ENCODE results near the gene RBM47.
"Not testable (repeated sequence)": the region's sequence is repeated elsewhere in the genome, so short reads cannot be mapped to it uniquely, and the experiment has no call there.

The RBM47 gene

DNA sequence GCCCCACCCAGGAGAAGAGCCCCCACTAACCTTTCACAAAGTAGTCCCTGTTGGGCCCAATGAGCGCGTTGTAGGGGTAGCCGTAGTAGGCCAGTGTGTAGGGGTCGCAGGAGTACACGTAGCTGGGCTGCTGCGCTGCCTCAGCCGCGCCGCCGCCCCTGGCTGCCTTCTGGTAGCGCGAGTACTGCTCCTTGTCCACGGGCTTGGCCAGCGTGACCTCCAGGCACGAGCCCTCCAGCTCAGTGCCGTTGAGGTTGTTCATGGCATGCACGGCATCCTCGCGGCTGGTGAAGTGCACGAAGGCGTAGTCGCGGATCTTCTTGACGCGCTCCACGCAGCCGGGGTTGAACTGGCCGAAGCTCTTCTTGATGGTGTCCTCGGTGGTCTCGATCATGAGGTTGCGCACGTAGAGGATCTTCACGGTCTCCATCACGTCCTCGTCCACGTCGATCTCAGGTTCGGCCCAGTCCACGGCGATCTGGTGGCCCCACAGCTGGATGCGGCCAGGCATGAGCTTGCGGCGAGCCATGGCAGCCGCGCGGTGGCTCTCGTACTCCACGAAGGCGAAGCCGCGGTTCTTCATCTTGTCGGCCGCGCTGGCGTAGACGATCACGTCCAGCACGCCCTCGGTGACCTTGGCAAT, 191.8 kb downstream of the RBM47 start:
- no peak for DNase-seq
- in situ Hi-C loops (cut with MboI; ENCODE audit: low pct_unique_long_range_greater_than_20kb, low sequenced_read_pairs) = no loop called here

DNA sequence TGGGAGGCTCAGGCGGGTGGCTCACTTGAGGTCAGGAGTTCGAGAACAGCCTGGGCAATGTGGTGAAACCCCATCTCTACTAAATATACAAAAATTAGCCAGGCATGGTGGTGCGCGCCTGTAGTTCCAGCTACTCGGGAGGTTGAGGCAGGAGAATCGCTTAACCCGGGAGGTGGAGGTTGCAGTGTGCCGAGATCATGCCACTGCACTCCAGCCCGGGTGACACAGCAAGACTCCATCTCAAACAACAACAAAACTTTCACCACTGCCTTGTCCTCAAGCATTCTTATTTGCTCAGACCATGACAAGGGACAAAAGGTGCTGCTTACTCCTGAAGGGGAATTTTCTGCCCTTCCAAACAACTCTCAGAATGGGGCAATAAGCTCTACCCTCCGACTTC, 194.4 kb downstream of the RBM47 start:
- in situ Hi-C loops (cut with MboI; ENCODE audit: low pct_unique_long_range_greater_than_20kb, low sequenced_read_pairs); DNase-seq: not testable (repeated sequence)

DNA sequence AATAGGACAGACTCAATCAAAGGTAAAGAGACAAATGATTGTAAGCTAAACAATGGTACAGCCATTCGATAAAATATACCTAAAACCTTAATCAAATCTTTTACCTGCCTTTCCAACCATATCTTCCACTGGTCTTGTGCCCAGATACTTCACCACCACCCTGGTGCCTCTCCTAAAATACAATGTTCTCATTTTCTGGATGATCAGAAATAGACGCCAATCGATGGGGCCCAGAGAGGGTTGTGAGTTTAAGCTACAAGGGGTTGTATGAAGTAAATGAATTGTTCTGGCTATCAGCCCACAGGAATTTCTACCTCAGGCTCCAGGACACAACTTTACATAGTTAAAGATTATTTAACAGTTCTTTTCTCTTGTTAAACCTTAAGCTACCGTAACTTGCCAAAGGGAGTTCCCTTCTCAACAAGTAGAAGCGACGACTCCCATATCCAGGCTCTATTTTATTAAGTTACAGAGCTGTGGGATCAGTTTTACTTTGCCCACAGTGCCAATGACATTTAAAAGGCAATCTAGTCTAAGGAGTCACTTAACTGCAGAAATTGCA, 195.5 kb downstream of the RBM47 start:
- in situ Hi-C loops (cut with MboI; ENCODE audit: low pct_unique_long_range_greater_than_20kb, low sequenced_read_pairs) = no loop called here
- no peak for DNase-seq

DNA sequence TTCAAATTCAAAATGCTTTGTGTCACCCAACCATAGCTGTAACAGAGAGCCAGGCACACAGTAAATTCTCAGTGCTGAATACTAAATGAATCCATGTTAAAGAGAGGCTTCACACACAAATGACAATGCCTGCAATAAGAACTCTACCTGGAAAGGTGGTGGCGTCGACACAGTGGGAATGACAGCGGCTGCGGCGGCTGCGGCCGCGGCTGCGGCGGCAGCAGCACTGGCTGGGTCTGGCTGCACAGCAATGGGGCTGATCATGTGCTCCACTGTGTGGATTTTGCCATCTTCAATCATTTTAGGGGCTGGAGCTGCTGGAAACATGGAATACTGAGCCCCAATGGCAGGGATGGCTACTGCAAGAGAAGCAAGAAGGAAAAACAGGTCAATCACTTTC, 197.2 kb downstream of the RBM47 start:
- no peak for DNase-seq
- in situ Hi-C loops (cut with MboI; ENCODE audit: low pct_unique_long_range_greater_than_20kb, low sequenced_read_pairs) = no loop called here

DNA sequence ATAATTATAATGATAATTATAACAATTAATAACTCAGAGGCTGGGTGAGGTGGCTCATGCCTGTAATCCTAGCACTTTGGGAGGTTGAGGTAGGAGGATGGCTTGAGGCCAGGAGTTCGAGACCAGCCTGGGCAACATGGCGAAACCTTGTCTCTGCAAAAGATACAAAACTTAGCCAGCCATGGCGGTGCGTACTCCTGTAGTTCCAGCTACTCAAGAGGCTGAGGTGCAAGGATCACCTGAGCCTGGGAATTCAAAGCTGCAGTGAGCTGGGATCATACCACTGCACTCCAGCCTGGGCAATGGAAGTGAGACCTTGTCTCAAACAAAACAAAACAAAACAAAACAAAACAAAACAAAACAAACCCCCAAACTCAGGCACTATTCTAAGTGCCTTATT, 201.8 kb downstream of the RBM47 start:
- in situ Hi-C loops (cut with MboI; ENCODE audit: low pct_unique_long_range_greater_than_20kb, low sequenced_read_pairs); DNase-seq: not testable (repeated sequence)

DNA sequence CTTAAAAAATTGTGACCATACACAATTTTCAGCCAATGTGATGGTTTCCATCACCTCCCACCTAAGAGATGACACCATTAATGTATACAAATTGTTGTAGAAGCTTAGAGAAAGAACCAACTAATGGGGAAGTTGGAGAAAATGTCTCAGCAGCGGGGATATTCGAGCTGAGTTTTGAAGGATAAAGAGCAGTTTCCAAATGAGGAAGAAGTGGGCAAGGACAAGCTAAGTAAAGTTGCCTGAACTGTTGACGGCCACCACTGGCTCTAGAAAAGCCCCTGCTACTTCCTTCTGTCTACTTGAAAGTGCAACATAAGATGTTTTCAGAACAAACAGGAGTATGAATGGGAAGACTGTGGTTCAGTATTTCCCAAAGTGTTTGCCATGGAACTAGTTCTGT, 202.5 kb downstream of the RBM47 start:
- peak; percentile 73 for DNase-seq
- in situ Hi-C loops (cut with MboI; ENCODE audit: low pct_unique_long_range_greater_than_20kb, low sequenced_read_pairs) = no loop called here

DNA sequence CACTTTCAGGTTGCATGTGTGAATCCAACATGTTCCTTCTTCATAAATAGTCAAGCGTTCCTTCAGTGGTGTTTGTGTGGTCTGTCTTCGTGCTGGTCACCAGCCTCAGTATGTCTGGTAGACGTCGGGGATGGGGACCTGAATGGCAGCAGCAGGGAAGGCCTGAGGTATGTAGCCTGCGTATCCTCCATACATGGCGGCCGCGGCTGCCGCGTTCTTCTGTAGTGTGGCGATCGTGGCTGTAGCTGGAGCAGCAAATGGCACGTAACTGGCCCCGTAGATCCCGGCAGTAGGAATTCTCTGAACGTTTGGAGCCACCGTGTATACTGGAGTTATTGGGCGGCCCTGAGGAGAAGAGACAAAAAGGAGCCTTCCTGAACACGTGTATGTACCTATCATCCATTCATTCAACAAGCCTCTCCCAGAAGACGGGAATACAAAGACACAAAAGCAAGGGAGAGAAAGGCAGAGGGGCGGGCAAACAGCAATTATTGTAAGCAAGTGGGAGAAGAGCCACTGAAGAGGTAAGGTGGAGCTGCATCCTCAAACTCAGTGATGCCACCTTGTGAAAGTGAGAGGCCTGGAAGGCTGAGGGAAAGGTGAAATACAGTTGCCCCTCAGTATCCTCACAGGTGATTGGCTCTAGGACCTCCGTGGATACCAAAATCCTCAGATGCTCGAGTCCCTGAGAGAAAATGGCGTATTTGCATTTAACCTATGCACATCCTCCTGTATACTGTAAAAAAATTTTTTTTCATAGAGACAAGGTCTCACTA, 203.7 kb downstream of the RBM47 start:
- no peak for DNase-seq
- in situ Hi-C loops (cut with MboI; ENCODE audit: low pct_unique_long_range_greater_than_20kb, low sequenced_read_pairs) = no loop called here

DNA sequence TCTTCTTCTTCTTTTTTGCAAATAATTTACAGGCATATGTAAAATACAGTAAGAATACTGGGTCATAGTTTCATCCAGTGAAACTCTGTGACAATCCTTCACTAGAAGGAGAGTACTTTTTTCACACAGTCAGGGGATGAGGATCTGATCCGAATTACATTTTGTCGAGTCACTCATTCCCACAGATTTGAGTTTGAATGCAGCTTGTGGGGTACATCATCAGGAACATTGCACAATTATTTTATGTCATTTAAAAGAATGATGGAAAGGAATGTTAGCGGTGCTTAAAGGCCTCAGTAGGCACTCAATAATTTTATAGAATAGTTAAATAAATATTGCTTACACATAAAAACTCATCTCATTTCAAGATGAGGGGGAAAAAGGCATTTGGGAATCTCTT, 205.9 kb downstream of the RBM47 start:
- in situ Hi-C loops (cut with MboI; ENCODE audit: low pct_unique_long_range_greater_than_20kb, low sequenced_read_pairs) = no loop called here
- DNase-seq = no peak

DNA sequence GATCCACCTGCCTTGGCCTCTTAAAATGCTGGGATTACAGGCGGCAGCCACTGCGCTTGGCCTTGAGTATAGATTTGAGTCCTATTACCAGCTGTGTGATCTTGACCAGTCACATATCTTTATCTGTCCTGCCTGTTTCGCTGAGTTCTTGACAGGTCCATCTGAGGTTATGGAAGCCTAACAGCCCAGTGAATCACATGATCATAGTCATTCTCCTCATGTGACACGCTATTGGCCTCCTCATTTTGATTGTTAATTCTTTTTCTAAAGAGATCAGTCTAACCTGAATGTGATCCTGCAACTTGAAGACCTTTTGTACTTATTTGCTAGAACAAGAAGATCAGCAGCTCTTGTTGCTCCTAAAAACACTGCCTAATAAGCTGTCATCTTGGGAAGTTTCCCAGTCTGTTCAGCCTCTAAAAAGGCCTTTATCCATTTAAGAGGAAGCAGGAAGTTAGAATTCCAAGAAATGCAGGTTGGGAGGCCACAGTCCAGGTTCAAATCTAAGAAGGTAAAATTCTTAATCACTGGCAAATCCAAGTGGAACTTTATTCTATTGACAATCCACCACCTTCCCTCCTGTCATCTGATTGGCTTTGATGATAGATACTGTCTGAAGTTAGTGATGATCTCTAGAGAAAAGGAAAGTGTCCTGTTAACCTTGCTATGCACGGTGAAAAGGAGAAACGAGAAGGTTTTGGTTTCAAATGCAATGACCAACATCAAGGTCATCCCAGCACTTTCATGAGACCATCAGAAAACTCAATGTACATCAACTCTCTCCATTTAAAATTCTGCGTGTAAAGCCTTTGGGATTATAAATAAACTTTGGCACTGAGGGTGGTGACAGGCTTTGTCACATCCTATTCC, 207.6 kb downstream of the RBM47 start:
- DNase-seq = no peak
- in situ Hi-C loops (cut with MboI; ENCODE audit: low pct_unique_long_range_greater_than_20kb, low sequenced_read_pairs) = no loop called here

DNA sequence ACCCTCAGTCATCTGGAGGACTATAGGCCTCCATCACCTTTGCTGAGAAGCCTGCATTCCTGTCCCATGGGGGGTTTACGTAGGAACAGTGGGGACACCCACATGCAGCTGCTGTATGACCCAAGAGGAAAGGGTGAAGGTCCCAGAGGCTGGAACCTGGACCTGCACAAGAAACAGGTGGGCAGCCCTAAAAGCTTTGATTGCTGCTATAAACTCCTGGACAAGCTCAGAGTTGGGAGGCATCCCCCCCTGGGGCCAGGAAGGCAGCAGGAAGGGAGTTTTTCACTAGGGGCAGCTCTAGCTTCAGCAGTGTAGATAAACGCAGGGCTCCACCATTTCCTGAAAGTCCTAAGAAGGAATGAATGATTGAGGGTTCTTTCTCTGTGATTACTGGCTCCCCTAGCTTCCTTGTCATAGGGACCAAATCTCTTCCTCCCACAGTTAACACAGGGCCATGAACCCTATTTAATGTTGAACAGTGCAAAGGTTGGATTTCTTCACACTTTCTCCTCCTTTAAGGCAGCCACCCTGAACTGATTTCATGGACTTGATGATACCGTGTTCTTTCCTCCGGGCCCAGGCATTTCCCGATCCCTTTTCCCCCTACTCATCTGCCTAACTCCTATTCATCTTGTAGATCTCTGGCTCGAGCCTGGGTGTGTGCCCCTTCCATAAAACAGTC, 210.3 kb downstream of the RBM47 start:
- in situ Hi-C loops (cut with MboI; ENCODE audit: low pct_unique_long_range_greater_than_20kb, low sequenced_read_pairs) = no loop called here
- DNase-seq = no peak

DNA sequence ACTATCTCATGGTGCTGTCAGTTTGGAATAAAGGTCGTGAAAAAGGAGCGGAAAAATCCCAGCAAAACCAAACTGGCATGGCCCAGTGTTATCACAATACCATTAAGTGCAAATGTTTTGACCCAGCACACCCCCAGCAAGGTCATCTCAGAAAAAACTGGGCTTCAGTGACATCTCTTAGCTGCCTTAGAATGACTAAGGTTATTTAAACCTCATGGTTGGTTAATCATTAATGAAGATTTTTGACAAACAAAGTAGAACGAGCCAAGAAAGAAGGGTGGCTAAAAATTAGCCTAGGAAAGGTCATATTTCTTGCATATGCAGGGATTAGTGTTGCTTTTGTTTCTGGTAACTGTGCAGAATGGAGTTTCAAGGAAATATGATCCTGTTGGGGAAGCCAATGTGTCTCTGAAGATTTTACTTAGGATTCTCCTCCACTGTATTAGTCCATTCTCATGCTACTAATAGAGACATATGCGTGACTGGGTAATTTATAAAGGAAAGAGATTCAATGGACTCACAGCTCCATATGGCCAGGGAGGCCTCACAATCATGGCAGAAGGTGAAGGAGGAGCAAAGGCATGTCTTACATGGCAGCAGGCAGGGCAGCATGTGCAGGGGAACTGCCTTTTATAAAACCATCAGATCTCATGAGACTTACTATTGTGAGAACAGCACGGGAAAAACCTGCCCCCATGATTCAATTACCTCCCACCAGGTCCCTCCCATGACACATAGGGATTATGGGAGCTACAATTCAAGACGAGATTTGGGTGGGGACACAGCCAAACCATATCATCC, 211.0 kb downstream of the RBM47 start:
- in situ Hi-C loops (cut with MboI; ENCODE audit: low pct_unique_long_range_greater_than_20kb, low sequenced_read_pairs) = no loop called here
- no peak for DNase-seq

DNA sequence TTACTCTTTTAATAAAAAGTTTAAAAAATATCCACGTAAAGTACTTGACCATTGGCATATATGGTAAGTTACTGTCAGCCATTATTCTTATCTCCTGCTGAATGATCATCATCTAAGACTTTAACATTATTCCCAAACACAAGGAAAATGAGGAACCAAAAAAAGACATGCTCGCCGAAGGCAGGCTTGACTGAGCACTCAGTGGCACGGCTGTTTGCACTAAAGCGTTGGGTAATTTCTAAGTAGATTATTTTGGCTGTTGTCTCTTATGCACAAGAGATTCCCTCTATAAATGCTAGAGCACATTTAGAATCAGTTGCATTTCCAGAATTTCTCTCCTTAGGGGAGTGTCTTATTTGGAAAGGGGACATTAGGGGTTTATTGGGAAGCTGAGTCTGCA, 211.7 kb downstream of the RBM47 start:
- DNase-seq = no peak
- in situ Hi-C loops (cut with MboI; ENCODE audit: low pct_unique_long_range_greater_than_20kb, low sequenced_read_pairs) = no loop called here

DNA sequence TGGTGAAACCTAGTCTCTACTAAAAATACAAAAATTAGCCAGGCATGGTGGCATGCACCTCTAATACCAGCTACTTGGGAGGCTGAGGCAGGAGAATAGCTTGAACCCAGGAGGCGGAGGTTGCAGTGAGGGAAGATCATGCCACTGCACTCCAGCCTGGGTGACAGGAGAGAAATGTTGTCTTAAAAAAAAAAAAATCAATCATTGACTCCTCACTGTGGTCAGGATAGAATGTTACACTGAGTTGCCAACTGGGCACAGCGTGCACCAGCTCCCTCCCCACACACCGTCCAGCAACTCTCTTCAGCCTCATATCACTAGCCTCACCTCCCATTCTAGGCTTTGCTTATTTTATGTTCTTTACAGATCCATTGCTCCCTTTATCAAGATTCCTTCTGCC, 215.0 kb downstream of the RBM47 start:
- no peak for DNase-seq
- in situ Hi-C loops (cut with MboI; ENCODE audit: low pct_unique_long_range_greater_than_20kb, low sequenced_read_pairs) = no loop called here

DNA sequence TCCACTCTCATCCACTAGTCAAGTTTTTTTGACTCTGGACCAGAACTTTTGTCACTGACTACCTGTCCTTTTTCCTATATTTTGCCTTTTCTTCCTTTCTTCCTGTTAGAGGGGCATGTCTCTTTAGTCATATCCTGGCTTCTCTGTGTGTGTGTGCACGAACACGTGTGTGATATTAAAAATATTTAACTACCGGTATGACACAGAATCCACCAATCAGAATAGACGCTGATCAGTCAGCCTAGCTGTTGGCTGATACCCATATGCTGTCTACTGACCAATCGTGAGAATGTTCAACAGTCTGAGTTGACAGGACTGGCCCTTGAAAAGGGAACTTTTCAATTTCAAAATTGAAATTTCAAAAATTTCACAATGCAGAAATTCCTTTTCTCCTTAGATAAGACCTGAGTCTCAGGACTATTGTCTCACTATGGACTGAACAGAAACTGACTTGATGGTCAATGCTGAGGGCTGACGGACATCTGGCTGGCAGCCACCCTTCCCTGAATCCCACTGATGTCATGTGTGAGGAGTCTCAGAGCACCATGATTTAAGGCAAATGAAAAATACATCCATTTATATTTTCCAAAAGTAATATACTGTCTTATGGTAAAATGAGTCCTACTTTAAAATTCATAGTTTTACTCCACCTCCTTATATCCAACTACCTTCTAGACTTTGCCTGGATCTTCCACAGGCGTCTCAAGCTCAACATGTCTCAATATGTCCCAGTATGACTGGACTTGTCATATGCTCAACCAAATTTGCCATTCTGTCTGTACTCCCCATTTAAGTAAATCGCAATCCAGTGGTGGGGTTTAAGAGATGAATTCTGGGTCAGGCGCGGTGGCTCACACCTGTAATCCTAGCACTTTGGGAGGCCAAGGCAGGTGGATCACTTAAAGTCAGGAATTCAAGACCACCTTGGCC, 216.5 kb downstream of the RBM47 start:
- DNase-seq = no peak
- in situ Hi-C loops (cut with MboI; ENCODE audit: low pct_unique_long_range_greater_than_20kb, low sequenced_read_pairs) = no loop called here

DNA sequence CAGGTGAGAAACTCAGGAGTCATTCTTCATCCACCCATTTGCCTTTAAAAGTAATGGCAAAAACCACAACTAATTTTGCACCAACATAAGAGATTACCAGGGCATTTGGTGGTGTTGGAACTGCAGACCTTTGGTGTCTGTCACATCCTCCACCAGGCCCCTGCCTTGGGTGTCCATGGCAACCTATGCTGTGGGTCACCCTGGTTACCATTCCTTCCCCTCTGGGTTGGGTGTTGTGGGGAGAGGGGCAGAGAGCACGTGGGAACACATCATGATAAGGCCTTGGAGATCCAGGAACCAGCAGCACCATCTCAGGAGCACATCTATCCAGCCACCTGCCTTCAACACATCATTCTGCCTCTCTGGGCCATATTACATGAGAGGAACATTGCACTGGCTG, 217.3 kb downstream of the RBM47 start:
- in situ Hi-C loops (cut with MboI; ENCODE audit: low pct_unique_long_range_greater_than_20kb, low sequenced_read_pairs) = no loop called here
- DNase-seq = no peak

DNA sequence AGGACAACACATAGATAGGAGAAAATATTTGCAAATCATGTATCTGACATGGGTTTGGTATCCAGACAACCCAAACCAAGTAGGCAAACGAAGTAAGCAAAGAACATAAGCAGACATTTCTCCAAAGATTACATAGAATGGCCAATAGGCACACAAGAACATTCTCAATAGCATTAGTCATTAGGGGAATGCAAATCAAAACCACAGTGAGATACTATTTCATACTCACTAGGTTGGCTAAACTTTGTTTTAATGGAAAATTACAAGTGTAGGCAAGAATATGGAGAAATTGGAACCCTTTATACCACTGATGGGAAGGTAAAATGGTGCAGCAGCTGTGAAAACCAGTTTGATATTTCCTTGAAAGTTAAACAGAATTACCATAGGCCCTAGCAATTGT, 219.8 kb downstream of the RBM47 start:
- in situ Hi-C loops (cut with MboI; ENCODE audit: low pct_unique_long_range_greater_than_20kb, low sequenced_read_pairs) = no loop called here
- DNase-seq = no peak

DNA sequence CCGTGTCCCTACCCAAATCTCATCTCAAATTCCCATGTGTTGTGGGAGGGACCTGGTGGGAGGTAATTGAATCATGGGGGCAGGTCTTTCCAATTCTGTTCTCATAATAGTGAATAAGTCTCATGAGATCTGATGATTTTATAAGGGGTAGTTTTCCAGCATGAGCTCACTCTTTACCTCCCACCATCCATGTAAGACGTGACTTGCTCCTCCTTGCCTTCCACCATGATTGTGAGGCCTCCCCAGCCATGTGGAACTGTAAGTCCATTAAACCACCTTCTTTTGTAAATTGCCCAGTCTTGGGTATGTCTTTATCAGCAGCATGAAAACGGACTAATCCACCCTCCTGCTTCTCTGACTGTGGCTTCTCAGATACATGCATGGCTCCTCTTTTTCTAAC, 222.2 kb downstream of the RBM47 start:
- in situ Hi-C loops (cut with MboI; ENCODE audit: low pct_unique_long_range_greater_than_20kb, low sequenced_read_pairs) = not testable (repeated sequence)

More for the DNA sequence above, 222.2 kb downstream of the RBM47 start:
- DNase-seq = not testable (repeated sequence)
